Liver (tissue), 3 donors: ENCODE results near the gene LYSMD3.

Experiments used
- EGR1 ChIP-seq, 2 donors: IDR thresholded peaks; 2 replicates each; pipeline ENCODE4 v1.6.1; 2016 to 2018; ENCODE audit warnings: antibody characterized with exemption in 2 of 2, low read depth in 2 of 2
- GABPA ChIP-seq, 2 donors: IDR thresholded peaks in 1 of 2; conservative IDR thresholded peaks in 1 of 2; 2 replicates each; pipeline ENCODE4 v1.6.1; 2016; ENCODE audit warnings: antibody characterized with exemption in 2 of 2, mild to moderate bottlenecking in 1 of 2, moderate library complexity in 1 of 2
- JUND ChIP-seq, 2 donors: IDR thresholded peaks; 2 replicates each; pipeline ENCODE4 v1.6.1; 2016; ENCODE audit warnings: antibody characterized with exemption in 2 of 2
- MAX ChIP-seq: IDR thresholded peaks from 2 replicates; pipeline ENCODE4 v1.6.1; 2016; ENCODE audit warnings: antibody characterized with exemption
- RXRA ChIP-seq, 2 donors: IDR thresholded peaks; 2 replicates each; pipeline ENCODE4 v1.6.1; 2017 to 2018; ENCODE audit warnings: antibody characterized with exemption in 2 of 2, mild to moderate bottlenecking in 1 of 2
- YY1 ChIP-seq: IDR thresholded peaks from 2 replicates; pipeline ENCODE4 v1.6.1; 2016; ENCODE audit warnings: antibody characterized with exemption, mild to moderate bottlenecking
- ZBTB33 ChIP-seq: IDR thresholded peaks from 2 replicates; pipeline ENCODE4 v1.6.1; 2016; ENCODE audit warnings: antibody characterized with exemption
- TF ChIP-seq, protein P1 (sequence below): fragments of 150-350 bp; IDR thresholded peaks from 2 replicates; pipeline ENCODE4 v1.5.1; 2017; ENCODE audit warnings: improper control_type of control experiment, low read depth, low read length; ENCODE audit not compliant: missing input control
- donor health status: healthy.
- donor health status: healthy.

- TF ChIP-seq YY1: no peak
- no peak for TF ChIP-seq MAX
- TF ChIP-seq, protein P1, sequence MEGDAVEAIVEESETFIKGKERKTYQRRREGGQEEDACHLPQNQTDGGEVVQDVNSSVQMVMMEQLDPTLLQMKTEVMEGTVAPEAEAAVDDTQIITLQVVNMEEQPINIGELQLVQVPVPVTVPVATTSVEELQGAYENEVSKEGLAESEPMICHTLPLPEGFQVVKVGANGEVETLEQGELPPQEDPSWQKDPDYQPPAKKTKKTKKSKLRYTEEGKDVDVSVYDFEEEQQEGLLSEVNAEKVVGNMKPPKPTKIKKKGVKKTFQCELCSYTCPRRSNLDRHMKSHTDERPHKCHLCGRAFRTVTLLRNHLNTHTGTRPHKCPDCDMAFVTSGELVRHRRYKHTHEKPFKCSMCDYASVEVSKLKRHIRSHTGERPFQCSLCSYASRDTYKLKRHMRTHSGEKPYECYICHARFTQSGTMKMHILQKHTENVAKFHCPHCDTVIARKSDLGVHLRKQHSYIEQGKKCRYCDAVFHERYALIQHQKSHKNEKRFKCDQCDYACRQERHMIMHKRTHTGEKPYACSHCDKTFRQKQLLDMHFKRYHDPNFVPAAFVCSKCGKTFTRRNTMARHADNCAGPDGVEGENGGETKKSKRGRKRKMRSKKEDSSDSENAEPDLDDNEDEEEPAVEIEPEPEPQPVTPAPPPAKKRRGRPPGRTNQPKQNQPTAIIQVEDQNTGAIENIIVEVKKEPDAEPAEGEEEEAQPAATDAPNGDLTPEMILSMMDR: no peak
- TF ChIP-seq EGR1 (IDR thresholded peaks at IDR 0.05; ENCODE audit: low read depth in 2 of 2): no peak
- no peak for TF ChIP-seq GABPA (IDR thresholded peaks at IDR 0.05 in 1 of 2, conservative IDR thresholded peaks at IDR 0.05 in 1 of 2)
- no peak for TF ChIP-seq ZBTB33
- no peak for TF ChIP-seq JUND (IDR thresholded peaks at IDR 0.05)
- TF ChIP-seq RXRA (IDR thresholded peaks at IDR 0.05): no peak
Observed at GRCh38 chr5:90495146-90495545, 34.2 kb downstream of the LYSMD3 start.
